Ovary (tissue), 9 donors: ENCODE measurements around the gene APAF1. TPM values are rescaled to one million over a fixed set of nuclear protein-coding genes. Genes with fewer than 3 reads are reported as not detected.

Experiments
- DNase-seq, 5 donors: peaks; one replicate each; pipeline ENCODE4 v3.0.0-alpha.2; 2019 to 2020
- H3K27ac ChIP-seq, 2 donors: fragments of 200-600 bp; one replicate each; pipeline versions ENCODE4 v1.5.1 to v1.8.0; 2019 to 2022
- H3K27me3 ChIP-seq: fragments of 200-600 bp; one replicate; pipeline ENCODE4 v1.8.0; 2022
- H3K36me3 ChIP-seq: fragments of 200-600 bp; sonication (generic); one replicate; pipeline ENCODE4 v1.5.1; 2019
- H3K4me1 ChIP-seq: one replicate; pipeline ENCODE4 v1.8.1; 2013; ENCODE audit warnings: mild to moderate bottlenecking, moderate library complexity; ENCODE audit not compliant: insufficient read depth
- H3K4me3 ChIP-seq: fragments of 200-600 bp; sonication (generic); one replicate; pipeline ENCODE4 v1.5.1; 2017
- H3K9me3 ChIP-seq, 2 donors: fragments of 200-600 bp in 1 of 2; sonication (generic) in 1 of 2; one replicate each; pipeline versions ENCODE4 v1.5.1 to v1.8.1; 2013 to 2019; ENCODE audit warnings: mild to moderate bottlenecking in 1 of 2, moderate library complexity in 1 of 2
- CTCF ChIP-seq, 3 donors: fragments of 450-650 bp in 2 of 3; fragments of 200-600 bp in 1 of 3; IDR thresholded peaks; one replicate each; pipeline versions ENCODE4 v1.5.1 to v1.8.0; 2016 to 2022; ENCODE audit warnings: antibody characterized with exemption in 3 of 3, mild to moderate bottlenecking in 1 of 3
- EP300 ChIP-seq: sonication (generic); formaldehyde crosslinking; IDR thresholded peaks from one replicate; pipeline ENCODE4 v1.6.1; 2017; ENCODE audit warnings: antibody characterized with exemption
- POLR2A ChIP-seq: fragments of 450-650 bp; IDR thresholded peaks from one replicate; pipeline ENCODE4 v1.6.1; 2017; ENCODE audit warnings: antibody characterized with exemption, mild to moderate bottlenecking, moderate library complexity
- WGBS, 3 donors: extraction: QIAGEN DNeasy Blood & Tissue Kit in 1 of 3; methylation state at CpG; one replicate each; pipeline versions ENCODE4 v1.1.5 to v1.1.7; 2013 to 2017; 5-methylcytosine and 5-hydroxymethylcytosine counted together
- intact Hi-C, 4 donors: fragments of 100-400 bp; cut with DNase I; formaldehyde crosslinking; loops; one replicate each; pipeline versions ENCODE4 v1.11.0 to v1.15.1; 2022 to 2023
- polyA plus RNA-seq, 2 donors: library from polyadenylated mRNA; stranded (reverse); fragments of 200-250 nt in 1 of 2; fragments of 350-450 nt in 1 of 2; fragmentation: Illumina TruSeq in 1 of 2; extraction: RNeasy Lipid Tissue Mini Kit (QIAGEN cat#74804) in 1 of 2; gene quantifications; one replicate each; pipeline ENCODE4 v1.2.3, GENCODE V29; 2013 to 2014
- total RNA-seq, 7 donors: library from RNA; depleted of rRNA in 2 of 7; stranded (reverse); fragments of >200 nt in 2 of 7; fragmentation: NEBNext Ultra II Directional in 3 of 7; extraction: Animal tissue kit (Norgen Biotek cat#: 25700) in 3 of 7; gene quantifications; one replicate each; pipeline versions ENCODE4 v1.1.0 to v1.2.4, GENCODE V29; 2016 to 2023
- donor health status: DM: no; HTN: no; CAD: no; lungs with moderate emphysema.
- donor health status: DM: no; HTN: no; CAD: no.
- donor health status: Bipolar disorder and iron deficiency.
- donor health status: DM: yes; HTN: yes; CAD: no.
- donor health status: DM: no; HTN: no; CAD: no.
- donor health status: DM: yes; HTN: yes; CAD: no.

Gene APAF1
- total and polyA plus RNA-seq, 9 donors: 9.4 to 17.1 (median 11.9) TPM

GRCh38 chr12:98743362-98743953 is 98.4 kb downstream of the APAF1 start:
- intact Hi-C loops: loop anchor here in 1 of 4 donors (10.0 kb wide), 1 partner anchor 151 kb away; no protein-coding TSS in a partner anchor
- no peaks in the 10 kb centered on the region for H3K4me1 ChIP-seq
- whole genome bisulfite sequencing, 3 donors: 71 to 77% (median 76%) methylated on average over 4 of the region's 4 CpGs
- DNase-seq: no peak
- H3K36me3 ChIP-seq: no peaks in the 10 kb centered on the region
- H3K9me3 ChIP-seq: no peaks in the 10 kb centered on the region
- no peak overlapping the region for H3K27ac ChIP-seq
- TF ChIP-seq CTCF (IDR thresholded peaks at IDR 0.05) (no peak), EP300 (no peak), POLR2A (no peak)
- no peak overlapping the region for H3K4me3 ChIP-seq
- no peaks in the 10 kb centered on the region for H3K27me3 ChIP-seq

DNA sequence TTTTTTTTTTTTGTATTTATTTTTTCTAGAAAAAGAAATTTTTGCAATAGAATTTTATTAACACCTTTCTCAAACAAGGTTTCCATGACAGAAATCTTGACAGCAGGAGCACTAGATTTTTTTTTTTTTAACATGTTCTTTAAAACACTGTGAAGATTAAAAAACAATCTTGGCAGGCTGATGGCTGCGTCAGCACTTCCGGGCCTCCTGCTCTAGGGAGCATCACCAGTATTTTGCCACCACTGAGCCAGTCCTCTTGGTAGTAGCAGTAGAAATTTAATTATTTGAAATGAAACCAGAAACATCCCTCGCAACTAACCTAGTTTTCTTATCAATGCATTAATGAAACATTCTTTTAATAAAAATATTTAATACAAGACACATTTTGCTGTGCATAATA is 99.6 kb downstream of the APAF1 start:
- no peak for TF ChIP-seq EP300
- 18 to 34% (median 33%) methylated on average over 3 of the region's 3 CpGs for WGBS, 3 donors

GRCh38 chr12:98745578-98746391 is 100.7 kb downstream of the APAF1 start:
- 9 to 12% (median 10%) methylated on average over 54 of the region's 54 CpGs for WGBS, 3 donors
- H3K27ac ChIP-seq: no peak overlapping the region
- peak; percentile 33 to 68 (median 41) for DNase-seq

More for the DNA sequence above, 99.6 kb downstream of the APAF1 start:
- DNase-seq: peak; percentile 40 to 76 (median 56)
- Histone ChIP-seq H3K4me1 (no peaks in the 10 kb centered on the region), H3K27ac (no peak overlapping the region), H3K9me3 (no peaks in the 10 kb centered on the region), H3K4me3 (no peak overlapping the region), H3K27me3 (no peaks in the 10 kb centered on the region), H3K36me3 (no peaks in the 10 kb centered on the region)
- intact Hi-C loops: loop anchor here in 1 of 4 donors (10.0 kb wide), 1 partner anchor 150 kb away; no protein-coding TSS in a partner anchor

GRCh38 chr12:98748463-98748862 is 103.4 kb downstream of the APAF1 start:
- 80 to 92% (median 81%) methylated on average over 3 of the region's 3 CpGs for WGBS, 3 donors

More at GRCh38 chr12:98745578-98746391, 100.7 kb downstream of the APAF1 start:
- Histone ChIP-seq H3K36me3 (no peaks in the 10 kb centered on the region), H3K9me3 (no peaks in the 10 kb centered on the region), H3K4me1 (no peaks in the 10 kb centered on the region), H3K27me3 (no peaks in the 10 kb centered on the region), H3K4me3 (peak overlapping the region; percentile 51)
- TF ChIP-seq CTCF (IDR thresholded peaks at IDR 0.05) (no peak), EP300 (no peak), POLR2A (no peak)
- intact Hi-C loops: loop anchor here in 1 of 4 donors (10.0 kb wide), 1 partner anchor 149 kb away; no protein-coding TSS in a partner anchor

More at GRCh38 chr12:98748463-98748862, 103.4 kb downstream of the APAF1 start:
- no peak for DNase-seq
- Histone ChIP-seq H3K27ac (no peak overlapping the region), H3K27me3 (no peaks in the 10 kb centered on the region), H3K36me3 (no peaks in the 10 kb centered on the region), H3K9me3 (no peaks in the 10 kb centered on the region), H3K4me1 (no peaks in the 10 kb centered on the region), H3K4me3 (no peak overlapping the region)
- intact Hi-C loops: loop anchor here in 1 of 4 donors (10.0 kb wide), 1 partner anchor 146 kb away; no protein-coding TSS in a partner anchor
- TF ChIP-seq CTCF (IDR thresholded peaks at IDR 0.05) (no peak), POLR2A (no peak), EP300 (no peak)
